Prostate gland (tissue), 2 donors: ENCODE results near the gene ADCY1. TPM values are rescaled to one million over a fixed set of nuclear protein-coding genes. Genes with fewer than 3 reads are reported as not detected.

Source experiments
- DNase-seq: peaks from one replicate; pipeline ENCODE4 v3.0.0-alpha.2; 2019; ENCODE audit warnings: low spot score
- H3K27ac ChIP-seq, 2 donors: fragments of 200-600 bp; sonication (generic); 2 replicates each; pipeline ENCODE4 v1.5.1; 2017 to 2019
- H3K27me3 ChIP-seq: fragments of 200-600 bp; sonication (generic); replicated peaks from 2 replicates; pipeline ENCODE4 v1.5.1; 2019; ENCODE audit not compliant: insufficient read depth
- H3K36me3 ChIP-seq, 2 donors: fragments of 200-600 bp; sonication (generic); 1 replicate in 1 of 2; 2 replicates in 1 of 2; pipeline versions ENCODE4 v1.5.1 to v1.8.1; 2017 to 2019
- H3K4me1 ChIP-seq: fragments of 200-600 bp; sonication (generic); replicated peaks from 2 replicates; pipeline ENCODE4 v1.5.1; 2019
- H3K4me3 ChIP-seq, 2 donors: fragments of 200-600 bp; sonication (generic); 2 replicates each; pipeline ENCODE4 v1.5.1; 2017 to 2019
- H3K9me3 ChIP-seq: fragments of 200-600 bp; sonication (generic); 2 replicates; pipeline ENCODE4 v1.5.1; 2017
- POLR2A ChIP-seq: fragments of 450-650 bp; IDR thresholded peaks from one replicate; pipeline ENCODE4 v1.6.1; 2016; ENCODE audit warnings: antibody characterized with exemption, mild to moderate bottlenecking
- POLR2AphosphoS5 ChIP-seq: sonication (generic); formaldehyde crosslinking; IDR thresholded peaks from one replicate; pipeline ENCODE4 v1.6.1; 2017; ENCODE audit warnings: antibody characterized with exemption
- WGBS: methylation state at CpG from one replicate; pipeline ENCODE4 v1.1.5; 2018; 5-methylcytosine and 5-hydroxymethylcytosine counted together
- intact Hi-C: fragments of 100-400 bp; cut with DNase I; formaldehyde crosslinking; loops from one replicate; pipeline ENCODE4 v1.14.2; 2022
- total RNA-seq, 2 donors: library from RNA; depleted of rRNA; stranded (reverse); fragments of >200 nt; gene quantifications; one replicate each; pipeline ENCODE4 v1.1.0, GENCODE V29; 2016
- TF ChIP-seq, protein P1 (sequence below), 4 experiments: fragments of 200-600 bp in 2 of 4; fragments of 450-650 bp in 2 of 4; sonication (generic) in 2 of 4; IDR thresholded peaks; 1 replicate in 3 of 4; 2 replicates in 1 of 4; pipeline ENCODE4 v1.5.1; 2016 to 2019; ENCODE audit warnings: antibody characterized with exemption in 4 of 4, mild to moderate bottlenecking in 2 of 4, moderate library complexity in 2 of 4

The ADCY1 gene
- total RNA-seq, 2 donors from 2014 or later, result 4.5 to 17.0 TPM

DNA sequence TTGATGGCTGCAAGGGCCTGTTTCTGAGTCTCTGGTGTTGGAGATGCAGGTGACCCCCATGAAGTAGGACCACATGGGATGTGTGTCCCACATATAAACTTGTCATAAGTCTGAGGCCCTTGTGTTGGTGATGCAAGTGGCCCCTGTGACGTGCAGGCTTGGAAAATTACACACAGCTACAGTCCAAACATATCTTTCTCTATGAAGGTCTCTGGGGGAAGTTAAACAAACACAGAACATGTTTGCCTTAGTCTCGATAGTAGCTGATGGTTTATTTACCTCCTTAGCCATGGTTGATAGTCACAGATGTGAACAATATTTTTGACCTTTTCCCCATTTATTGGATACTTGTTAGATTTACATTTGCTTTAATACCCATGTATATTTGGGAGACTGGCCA lies 64.7 kb downstream of the ADCY1 start:
- Histone ChIP-seq H3K4me3 (no peak overlapping the region), H3K4me1 (no peaks in the 10 kb centered on the region), H3K9me3 (no peaks in the 10 kb centered on the region), H3K36me3 (no peaks in the 10 kb centered on the region), H3K27me3 (no peaks in the 10 kb centered on the region), H3K27ac (peak overlapping the region in 1 of 2 donors; percentile 64)
- no peak for DNase-seq
- TF ChIP-seq POLR2A (no peak), POLR2AphosphoS5 (peak; percentile 40)
- TF ChIP-seq, protein P1, sequence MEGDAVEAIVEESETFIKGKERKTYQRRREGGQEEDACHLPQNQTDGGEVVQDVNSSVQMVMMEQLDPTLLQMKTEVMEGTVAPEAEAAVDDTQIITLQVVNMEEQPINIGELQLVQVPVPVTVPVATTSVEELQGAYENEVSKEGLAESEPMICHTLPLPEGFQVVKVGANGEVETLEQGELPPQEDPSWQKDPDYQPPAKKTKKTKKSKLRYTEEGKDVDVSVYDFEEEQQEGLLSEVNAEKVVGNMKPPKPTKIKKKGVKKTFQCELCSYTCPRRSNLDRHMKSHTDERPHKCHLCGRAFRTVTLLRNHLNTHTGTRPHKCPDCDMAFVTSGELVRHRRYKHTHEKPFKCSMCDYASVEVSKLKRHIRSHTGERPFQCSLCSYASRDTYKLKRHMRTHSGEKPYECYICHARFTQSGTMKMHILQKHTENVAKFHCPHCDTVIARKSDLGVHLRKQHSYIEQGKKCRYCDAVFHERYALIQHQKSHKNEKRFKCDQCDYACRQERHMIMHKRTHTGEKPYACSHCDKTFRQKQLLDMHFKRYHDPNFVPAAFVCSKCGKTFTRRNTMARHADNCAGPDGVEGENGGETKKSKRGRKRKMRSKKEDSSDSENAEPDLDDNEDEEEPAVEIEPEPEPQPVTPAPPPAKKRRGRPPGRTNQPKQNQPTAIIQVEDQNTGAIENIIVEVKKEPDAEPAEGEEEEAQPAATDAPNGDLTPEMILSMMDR (IDR thresholded peaks at IDR 0.05), result no peak
- 35% methylated on average over 2 of the region's 2 CpGs for WGBS
- intact Hi-C loops, result no loop called here

DNA sequence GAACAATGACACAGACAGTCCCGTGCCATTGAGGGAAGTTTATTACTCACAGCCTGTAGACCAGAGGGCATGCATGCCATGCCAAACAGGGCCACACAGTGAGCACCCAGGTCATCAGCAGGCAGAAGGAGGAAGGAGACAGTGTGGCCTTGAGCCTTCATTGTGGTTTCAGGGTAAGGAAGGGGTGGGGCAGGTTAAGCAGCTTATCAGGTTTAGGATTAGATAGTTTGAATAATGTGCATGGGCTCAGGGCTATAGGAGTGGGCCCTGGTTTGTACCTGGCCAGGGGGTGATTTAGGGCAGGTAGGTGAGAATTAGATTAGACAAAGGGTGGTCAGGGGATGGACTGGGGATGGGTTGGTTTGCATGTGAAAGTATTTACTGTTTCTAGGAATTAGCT lies 67.9 kb downstream of the ADCY1 start:
- WGBS, result 92% methylated on average over 1 of the region's 1 CpG
- no peaks in the 10 kb centered on the region for H3K9me3 ChIP-seq
- no peaks in the 10 kb centered on the region for H3K36me3 ChIP-seq
- H3K27me3 ChIP-seq, result no peaks in the 10 kb centered on the region
- no peak overlapping the region for H3K4me3 ChIP-seq
- DNase-seq, result no peak
- intact Hi-C loops, result no loop called here
- no peak overlapping the region for H3K27ac ChIP-seq
- no peaks in the 10 kb centered on the region for H3K4me1 ChIP-seq
- TF ChIP-seq POLR2AphosphoS5 (no peak), POLR2A (no peak)

DNA sequence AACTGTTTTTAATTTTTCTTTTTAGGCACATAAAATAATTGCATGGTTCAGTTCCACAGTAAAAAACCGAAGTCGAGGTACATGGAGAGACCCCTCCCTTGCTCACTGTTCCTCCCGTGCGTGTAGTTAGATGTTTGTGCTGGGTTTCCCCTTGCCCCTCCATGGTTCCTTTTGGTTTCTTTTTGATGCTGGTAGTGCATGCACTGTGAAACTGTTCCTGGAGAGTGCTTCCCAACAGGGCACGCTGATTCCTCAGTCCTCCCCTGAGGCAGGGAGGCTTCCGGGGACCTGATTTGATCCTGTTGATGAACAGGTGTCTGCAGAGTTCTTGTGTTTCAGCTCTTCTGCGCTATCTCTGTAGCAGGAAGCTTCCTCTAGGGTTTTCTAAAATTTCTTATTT lies 69.5 kb downstream of the ADCY1 start:
- Histone ChIP-seq H3K27me3 (no peaks in the 10 kb centered on the region), H3K36me3 (no peaks in the 10 kb centered on the region), H3K27ac (no peak overlapping the region), H3K4me1 (no peaks in the 10 kb centered on the region), H3K9me3 (no peaks in the 10 kb centered on the region), H3K4me3 (no peak overlapping the region)
- 87% methylated on average over 7 of the region's 7 CpGs for WGBS
- no peak for DNase-seq
- intact Hi-C loops, result no loop called here
- TF ChIP-seq, protein P1 (IDR thresholded peaks at IDR 0.05), result no peak
- no peak for TF ChIP-seq POLR2A
- no peak for TF ChIP-seq POLR2AphosphoS5

DNA sequence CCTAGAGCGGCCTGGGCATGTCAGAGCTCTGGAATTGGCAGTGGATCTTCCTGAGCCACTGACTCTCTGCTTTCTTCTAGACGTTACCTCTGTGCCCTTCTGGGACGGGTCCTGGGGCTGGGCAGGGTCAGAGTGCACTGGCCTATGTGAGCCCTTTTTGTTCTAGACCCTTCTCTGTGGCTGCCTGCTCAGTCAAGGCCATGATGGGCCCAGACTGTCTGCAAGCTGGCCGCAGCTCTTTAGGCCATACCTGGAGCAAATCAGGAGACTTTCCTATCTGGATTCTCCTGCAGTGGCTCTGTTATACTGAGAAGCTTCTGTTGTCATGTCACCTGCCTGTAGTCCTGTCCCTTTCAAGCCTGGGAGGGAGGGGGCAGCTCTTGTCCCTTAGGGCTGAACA lies 70.1 kb downstream of the ADCY1 start:
- Histone ChIP-seq H3K27me3 (no peaks in the 10 kb centered on the region), H3K4me3 (no peak overlapping the region), H3K36me3 (no peaks in the 10 kb centered on the region), H3K9me3 (no peaks in the 10 kb centered on the region), H3K4me1 (no peaks in the 10 kb centered on the region), H3K27ac (no peak overlapping the region)
- DNase-seq, result no peak
- 92% methylated on average over 4 of the region's 4 CpGs for WGBS
- intact Hi-C loops, result no loop called here
- TF ChIP-seq, protein P1 (IDR thresholded peaks at IDR 0.05), result no peak
- no peak for TF ChIP-seq POLR2A
- no peak for TF ChIP-seq POLR2AphosphoS5

DNA sequence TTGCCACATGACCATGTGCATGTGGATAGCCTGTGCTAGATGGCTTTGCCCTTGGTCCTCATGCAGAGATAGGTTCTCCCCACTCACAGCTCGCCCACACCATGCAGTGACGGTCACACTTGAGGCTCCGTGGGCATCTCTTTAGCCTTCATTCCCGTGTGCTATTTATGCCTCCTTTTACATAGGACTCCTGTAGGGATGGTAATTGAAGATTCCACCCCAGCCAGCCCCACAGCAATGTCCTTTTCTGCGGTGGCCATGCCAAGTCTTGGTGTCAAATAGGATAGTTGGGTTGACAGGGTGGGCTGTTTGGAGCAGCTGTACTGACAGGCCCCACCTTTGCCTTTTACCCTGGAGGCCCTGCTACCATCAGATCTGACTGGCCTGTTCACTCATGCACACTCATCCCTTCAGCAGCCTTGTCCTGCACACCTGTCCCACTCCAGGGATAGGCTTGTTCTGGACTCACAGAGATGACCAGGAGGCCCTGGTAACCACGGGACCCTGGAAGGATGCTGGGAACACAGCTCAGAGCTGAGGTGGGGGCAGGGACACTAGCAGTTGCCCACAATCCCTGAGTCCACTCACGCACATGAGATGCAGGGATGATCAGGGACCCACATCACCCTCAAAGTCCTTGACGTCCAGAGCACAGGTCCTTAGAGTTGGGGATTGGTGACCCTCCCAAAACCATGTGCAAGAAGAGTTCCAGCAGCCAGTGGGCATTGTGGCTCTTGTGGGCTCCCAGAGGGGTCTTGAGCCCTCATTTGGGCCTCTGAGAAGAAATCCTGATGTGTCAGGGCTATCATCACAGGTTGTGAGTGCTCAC lies 71.2 kb downstream of the ADCY1 start:
- no peaks in the 10 kb centered on the region for H3K9me3 ChIP-seq
- H3K4me1 ChIP-seq, result no peaks in the 10 kb centered on the region
- no peak overlapping the region for H3K4me3 ChIP-seq
- no peak overlapping the region for H3K27ac ChIP-seq
- TF ChIP-seq POLR2A, result no peak
- TF ChIP-seq, protein P1 (IDR thresholded peaks at IDR 0.05), result no peak
- no peak for TF ChIP-seq POLR2AphosphoS5
- no peaks in the 10 kb centered on the region for H3K36me3 ChIP-seq
- intact Hi-C loops, result no loop called here
- H3K27me3 ChIP-seq, result no peaks in the 10 kb centered on the region
- DNase-seq, result no peak
- 91% methylated on average over 8 of the region's 8 CpGs for WGBS
